HG03060 (cell line): ENCODE data around the gene MBD5.
A peak's percentile ranks its signal among the peaks of the same experiment; 100 is the strongest.

Experiments used
- ATAC-seq: cut with Tn5 transposase; IDR thresholded peaks from one replicate; pipeline ENCODE4 v1.9.1; 2021; ENCODE audit warnings: low read depth, moderate number of reproducible peaks; ENCODE audit not compliant: unreplicated experiment

MBD5 gene

GRCh38 chr2:148416248-148416647, 395.4 kb downstream of the MBD5 start:
- no peak for ATAC-seq

GRCh38 chr2:148430101-148430500, 409.2 kb downstream of the MBD5 start:
- no peak for ATAC-seq

DNA sequence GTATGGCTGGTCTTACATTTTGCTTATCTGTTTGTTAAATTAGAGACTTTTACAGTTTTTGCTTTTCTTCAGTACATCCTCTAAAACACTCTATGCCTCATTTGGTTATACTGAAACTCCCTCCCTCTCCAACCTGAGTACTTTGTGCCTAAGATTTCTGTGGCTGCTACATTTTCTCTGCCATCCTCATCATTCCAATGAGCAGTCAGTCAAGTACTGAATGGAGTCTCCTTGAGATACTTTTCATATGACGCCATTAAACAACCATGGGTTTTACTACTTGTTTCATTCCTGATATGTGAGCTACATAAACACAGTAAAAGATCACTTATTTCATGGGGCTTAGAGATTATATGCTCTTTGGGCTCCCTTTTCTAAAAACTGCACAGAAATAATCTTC, 427.0 kb downstream of the MBD5 start:
- ATAC-seq, result no peak

- ATAC-seq, result no peak
Observed at GRCh38 chr2:148450531-148450930, 429.6 kb downstream of the MBD5 start.

GRCh38 chr2:148451046-148451445, 430.2 kb downstream of the MBD5 start:
- no peak for ATAC-seq

GRCh38 chr2:148455791-148456190, 434.9 kb downstream of the MBD5 start:
- no peak for ATAC-seq

DNA sequence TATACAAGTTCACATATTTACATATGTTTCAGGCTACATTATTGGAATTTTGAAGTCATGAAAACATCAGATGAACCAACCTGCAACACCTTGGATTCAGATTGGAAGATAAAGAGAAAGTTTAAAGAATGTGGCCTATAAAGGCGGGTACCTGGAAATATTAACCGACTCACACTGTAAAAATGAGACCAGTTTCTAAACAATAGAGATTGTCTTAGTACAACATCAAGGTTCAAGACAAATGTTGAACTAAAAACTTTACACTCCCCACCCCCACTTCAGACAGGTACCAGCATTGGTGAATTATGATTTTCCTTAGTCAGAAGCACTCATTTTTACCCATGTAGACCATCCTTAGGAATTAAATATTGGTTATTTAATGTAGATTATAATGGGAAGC, 437.3 kb downstream of the MBD5 start:
- ATAC-seq, result no peak

DNA sequence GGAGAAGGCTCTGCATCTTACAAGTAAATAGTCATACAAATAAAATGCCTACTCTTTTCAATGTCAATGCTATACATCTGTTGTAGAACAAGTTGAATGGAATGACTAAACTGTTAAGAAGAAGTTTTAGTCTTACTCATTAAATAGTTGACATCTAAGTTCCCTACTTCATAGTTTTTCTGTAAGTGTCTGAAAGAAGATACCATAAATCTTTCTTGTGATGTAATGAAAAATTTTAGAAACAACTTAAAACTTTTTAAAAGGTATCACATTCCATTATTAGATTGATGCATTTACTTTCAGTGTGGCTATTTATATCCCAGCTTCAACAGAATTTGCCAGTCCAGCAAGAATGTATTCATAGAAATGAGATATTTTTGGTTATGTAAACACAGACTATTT, 438.5 kb downstream of the MBD5 start:
- no peak for ATAC-seq

DNA sequence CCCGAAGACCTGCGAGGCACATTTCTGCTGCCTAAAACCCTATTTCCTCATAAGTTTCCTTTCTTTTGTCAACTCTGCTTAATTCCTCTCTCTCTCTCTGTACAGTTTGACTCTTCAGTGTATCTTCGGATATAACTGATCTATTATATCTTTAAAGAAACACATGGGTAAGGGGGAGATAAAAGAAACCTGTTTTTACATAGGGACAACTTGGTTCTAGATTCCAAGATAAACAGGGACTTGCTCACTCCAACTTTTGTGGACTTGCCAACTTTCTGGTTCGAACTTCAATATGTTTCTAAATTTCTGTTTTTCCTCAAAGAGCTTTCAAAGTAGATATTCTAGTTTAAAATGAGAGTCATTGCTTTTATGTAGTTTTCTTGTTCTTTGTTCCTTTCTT, 441.0 kb downstream of the MBD5 start:
- no peak for ATAC-seq

GRCh38 chr2:148475626-148476025, 454.7 kb downstream of the MBD5 start:
- ATAC-seq, result no peak

DNA sequence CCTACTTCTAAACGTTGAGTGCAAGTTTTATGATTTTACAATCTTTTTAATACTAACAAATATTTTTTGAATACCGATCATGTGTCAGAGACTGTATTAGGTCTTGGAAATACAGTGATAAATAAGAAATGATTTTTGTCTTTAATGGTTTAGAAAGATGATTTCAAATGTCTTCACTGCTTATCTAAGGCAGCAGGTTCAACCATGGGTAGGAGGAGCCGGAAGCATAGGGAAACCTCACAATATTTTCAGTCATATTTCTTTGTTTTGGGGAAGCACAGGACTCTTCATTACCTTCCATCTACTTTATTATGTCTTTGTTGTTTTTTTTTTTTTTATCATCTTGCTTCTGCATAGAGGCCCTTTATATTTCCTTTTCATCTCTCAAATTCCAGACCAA, 458.5 kb downstream of the MBD5 start:
- ATAC-seq, result no peak

GRCh38 chr2:148483665-148484064, 462.8 kb downstream of the MBD5 start:
- no peak for ATAC-seq

GRCh38 chr2:148484066-148484465, 463.2 kb downstream of the MBD5 start:
- no peak for ATAC-seq

DNA sequence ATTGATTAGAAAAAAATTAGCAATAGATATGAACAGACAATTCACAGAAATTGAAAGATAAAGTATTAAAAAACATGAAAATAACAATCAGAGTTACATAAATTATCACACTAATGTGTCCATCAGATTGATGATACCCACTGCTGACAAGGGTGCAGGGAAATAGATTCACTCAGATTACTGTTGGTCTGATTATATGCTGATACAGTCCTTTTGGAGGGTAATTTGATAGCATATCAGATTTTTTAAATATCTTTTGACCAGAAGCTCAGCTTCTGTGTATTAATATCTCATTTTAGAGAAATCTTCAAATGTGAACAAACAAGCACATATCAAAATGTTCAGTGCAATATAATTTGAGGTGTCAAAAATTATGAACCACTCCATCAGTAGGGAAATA, 465.8 kb downstream of the MBD5 start:
- no peak for ATAC-seq

GRCh38 chr2:148487439-148487838, 466.5 kb downstream of the MBD5 start:
- ATAC-seq, result no peak

- ATAC-seq, result no peak
Observed at GRCh38 chr2:148490840-148491439, 470.0 kb downstream of the MBD5 start.

DNA sequence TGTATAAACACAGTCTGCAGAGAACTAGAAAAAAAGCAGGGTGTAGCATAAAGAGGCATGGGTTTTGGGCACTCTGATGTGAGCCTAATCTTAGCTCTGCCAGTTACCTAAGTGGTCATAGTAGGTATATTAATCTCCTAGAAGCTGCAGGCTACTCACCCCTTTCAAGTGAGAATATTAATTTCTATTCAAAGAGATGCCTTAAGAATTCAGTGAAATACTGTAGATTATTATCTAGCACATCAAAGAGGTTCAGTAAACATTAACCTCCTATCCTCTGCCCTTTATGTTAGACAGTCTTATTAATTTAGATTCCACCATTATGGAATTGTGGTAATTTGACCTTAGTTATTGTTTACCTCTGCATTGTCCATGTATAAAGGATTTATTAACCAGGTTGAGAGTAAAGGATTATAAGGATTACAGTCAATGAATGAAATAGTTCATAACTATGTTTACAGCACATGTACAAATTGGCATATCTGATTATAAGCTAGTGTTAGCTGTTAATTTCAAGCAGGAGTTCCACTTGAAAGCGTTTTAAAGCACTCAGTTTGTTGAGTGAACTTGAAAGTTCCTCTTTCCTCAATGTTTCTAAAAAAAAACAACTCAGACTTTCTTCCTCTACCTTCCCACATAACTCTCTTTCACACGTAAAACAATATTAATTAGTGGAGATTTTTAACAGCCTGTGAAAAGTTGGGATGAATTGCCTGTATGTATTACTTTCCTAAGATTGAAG, 473.1 kb downstream of the MBD5 start:
- ATAC-seq, result peak; percentile 43

DNA sequence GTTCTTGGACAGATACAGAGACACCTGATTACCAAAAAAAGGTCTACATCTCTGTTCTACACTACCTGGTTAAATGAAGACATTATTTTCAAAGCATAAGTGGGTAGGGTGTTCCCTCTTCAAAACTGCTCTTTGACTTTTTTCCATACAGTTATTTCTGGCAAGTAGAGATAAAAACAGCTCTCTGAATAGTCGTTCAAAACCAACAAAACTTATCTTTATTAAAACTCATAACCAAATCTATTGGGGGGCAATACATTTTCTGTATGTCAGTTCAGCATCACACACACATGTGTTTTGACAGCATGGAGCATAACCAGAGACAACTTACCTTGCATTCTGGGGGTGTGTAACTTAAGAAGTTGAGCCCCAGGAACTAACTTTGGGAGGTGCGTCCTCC, 474.7 kb downstream of the MBD5 start:
- no peak for ATAC-seq

- ATAC-seq, result no peak
Observed at GRCh38 chr2:148501545-148501944, 480.7 kb downstream of the MBD5 start.

DNA sequence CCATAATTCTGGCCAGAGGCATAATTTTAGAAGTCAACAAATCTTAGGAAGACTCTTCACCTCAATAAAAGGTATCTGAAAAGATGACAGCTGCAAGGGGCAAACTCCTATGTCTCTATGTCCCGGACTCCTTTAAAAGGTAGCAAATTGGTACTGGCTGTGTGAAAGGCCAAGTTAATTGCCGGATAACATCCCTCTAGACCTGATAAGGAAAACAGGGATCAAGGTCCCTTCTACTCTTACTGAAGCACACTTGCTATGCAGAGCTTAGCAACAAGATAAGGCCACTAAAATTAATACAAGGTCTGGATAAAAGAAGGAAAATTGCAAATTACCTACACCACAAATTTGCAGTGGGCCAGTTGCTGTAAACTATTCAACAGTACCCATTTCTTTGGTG, 482.6 kb downstream of the MBD5 start:
- ATAC-seq, result no peak

DNA sequence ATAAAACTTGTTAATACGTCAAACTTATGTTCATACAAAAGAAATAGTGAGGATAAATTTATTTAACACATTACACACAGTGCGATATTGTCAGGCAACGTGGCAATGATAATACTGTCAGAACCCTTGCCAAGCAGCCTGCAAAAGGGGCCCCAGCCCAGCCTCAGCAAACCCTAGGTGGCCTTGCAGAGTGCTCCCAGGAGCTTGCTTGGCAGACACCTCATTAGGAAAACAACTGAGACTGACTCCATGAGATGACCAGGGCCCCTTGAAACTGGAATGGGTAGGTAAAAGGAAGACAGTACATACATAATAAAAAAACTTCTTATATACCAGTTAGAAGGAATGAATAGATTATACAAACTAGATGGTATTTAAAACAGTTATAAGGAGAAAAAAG, 487.1 kb downstream of the MBD5 start:
- no peak for ATAC-seq

- ATAC-seq, result no peak
Observed at GRCh38 chr2:148508878-148509287, 488.0 kb downstream of the MBD5 start.
